Stomach (tissue), 4 donors: ENCODE data around the gene TGFBR2.

Experiments
- CTCF ChIP-seq, 7 experiments: fragments of 450-650 bp in 4 of 7; fragments of 200-600 bp in 3 of 7; sonication (generic) in 3 of 7; IDR thresholded peaks; one replicate each; pipeline ENCODE4 v1.5.1; 2016 to 2019; ENCODE audit warnings: antibody characterized with exemption in 7 of 7, control low read depth in 2 of 7, mild to moderate bottlenecking in 1 of 7
- POLR2A ChIP-seq, 4 donors: fragments of 450-650 bp; IDR thresholded peaks; one replicate each; pipeline ENCODE4 v1.6.1; 2016; ENCODE audit warnings: antibody characterized with exemption in 4 of 4, control low read depth in 2 of 4, mild to moderate bottlenecking in 1 of 4, moderate library complexity in 1 of 4
- POLR2AphosphoS5 ChIP-seq, 3 donors: sonication (generic); formaldehyde crosslinking; IDR thresholded peaks; one replicate each; pipeline ENCODE4 v1.6.1; 2016; ENCODE audit warnings: antibody characterized with exemption in 3 of 3

GRCh38 chr3:30667280-30667651 lies 60.9 kb downstream of the TGFBR2 start:
- no peak for TF ChIP-seq POLR2A (IDR thresholded peaks at IDR 0.05)
- TF ChIP-seq POLR2AphosphoS5 (IDR thresholded peaks at IDR 0.05), result no peak
- no peak for TF ChIP-seq CTCF (IDR thresholded peaks at IDR 0.05)
